ENCODE data around the gene HORMAD1.
"Not testable (repeated sequence)": the region's sequence is repeated elsewhere in the genome, so short reads cannot be mapped to it uniquely, and the experiment has no call there.

The HORMAD1 gene, protein sequence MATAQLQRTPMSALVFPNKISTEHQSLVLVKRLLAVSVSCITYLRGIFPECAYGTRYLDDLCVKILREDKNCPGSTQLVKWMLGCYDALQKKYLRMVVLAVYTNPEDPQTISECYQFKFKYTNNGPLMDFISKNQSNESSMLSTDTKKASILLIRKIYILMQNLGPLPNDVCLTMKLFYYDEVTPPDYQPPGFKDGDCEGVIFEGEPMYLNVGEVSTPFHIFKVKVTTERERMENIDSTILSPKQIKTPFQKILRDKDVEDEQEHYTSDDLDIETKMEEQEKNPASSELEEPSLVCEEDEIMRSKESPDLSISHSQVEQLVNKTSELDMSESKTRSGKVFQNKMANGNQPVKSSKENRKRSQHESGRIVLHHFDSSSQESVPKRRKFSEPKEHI

DNA sequence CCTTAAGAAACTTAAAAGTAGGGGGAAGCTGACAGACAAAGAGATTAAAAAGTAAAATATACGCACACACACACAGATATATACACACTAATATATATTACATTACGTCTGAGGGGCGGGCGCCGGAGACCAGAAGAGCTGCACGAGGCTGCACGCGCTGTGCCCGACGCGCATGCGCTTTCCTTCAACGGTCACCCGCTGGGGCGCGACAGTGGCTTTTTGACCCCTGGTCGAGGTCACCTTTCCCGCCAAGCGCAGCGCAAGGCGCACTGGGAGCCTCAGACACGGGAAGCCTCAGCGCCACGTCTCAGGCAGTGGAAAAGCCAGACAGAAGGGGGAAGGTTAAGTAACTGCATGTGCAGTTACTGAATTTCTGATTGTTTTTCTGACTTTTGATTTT lies at the start of gene HORMAD1:
Gene HORMAD1 (minus strand): TSS at position 193 of the 400 bp plus-strand sequence. CDS start 1,390 bp downstream, outside the sequence.
- DNase-seq (ENCODE audit: low read depth in 2 of 2, low spot score in 1 of 2) = no peak

DNA sequence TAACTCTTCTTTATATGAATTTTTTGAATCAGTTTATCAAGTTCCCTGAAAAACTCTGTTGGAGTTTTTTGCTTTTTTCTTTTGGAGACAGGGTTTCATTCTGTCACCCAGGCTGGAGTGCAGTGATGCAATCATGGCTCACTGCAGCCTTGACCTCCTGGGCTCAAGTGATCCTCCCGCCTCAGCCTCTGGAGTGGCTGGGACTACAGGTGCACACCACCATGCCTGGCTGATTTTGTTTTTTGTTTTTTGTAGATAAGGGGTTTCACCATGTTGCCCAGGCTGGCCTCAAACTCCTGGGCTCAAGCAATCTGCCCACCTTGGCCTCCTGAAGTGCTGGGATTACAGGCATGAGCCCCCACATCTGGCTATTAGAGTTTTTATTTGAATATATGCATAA lies 47.0 kb upstream of the HORMAD1 start:
- not testable (repeated sequence) for DNase-seq (ENCODE audit: low read depth in 2 of 2, low spot score in 1 of 2)

DNA sequence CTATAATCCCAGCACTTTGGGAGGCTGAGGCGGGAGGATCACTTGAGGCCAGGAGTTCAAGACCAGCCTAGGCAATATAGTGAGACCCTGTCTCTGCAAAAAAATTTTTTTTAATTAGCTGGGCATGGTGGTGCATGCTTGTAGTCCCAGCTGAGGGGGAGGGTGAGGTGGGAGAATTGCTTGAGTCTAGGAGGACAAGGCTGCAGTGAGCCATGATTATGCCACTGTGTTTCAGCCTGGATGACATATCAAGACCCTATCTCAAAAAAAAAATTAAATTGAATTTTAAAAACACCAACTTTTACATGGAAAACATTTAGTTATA lies 45.2 kb upstream of the HORMAD1 start:
- DNase-seq (ENCODE audit: low read depth in 2 of 2, low spot score in 1 of 2) = not testable (repeated sequence)

DNA sequence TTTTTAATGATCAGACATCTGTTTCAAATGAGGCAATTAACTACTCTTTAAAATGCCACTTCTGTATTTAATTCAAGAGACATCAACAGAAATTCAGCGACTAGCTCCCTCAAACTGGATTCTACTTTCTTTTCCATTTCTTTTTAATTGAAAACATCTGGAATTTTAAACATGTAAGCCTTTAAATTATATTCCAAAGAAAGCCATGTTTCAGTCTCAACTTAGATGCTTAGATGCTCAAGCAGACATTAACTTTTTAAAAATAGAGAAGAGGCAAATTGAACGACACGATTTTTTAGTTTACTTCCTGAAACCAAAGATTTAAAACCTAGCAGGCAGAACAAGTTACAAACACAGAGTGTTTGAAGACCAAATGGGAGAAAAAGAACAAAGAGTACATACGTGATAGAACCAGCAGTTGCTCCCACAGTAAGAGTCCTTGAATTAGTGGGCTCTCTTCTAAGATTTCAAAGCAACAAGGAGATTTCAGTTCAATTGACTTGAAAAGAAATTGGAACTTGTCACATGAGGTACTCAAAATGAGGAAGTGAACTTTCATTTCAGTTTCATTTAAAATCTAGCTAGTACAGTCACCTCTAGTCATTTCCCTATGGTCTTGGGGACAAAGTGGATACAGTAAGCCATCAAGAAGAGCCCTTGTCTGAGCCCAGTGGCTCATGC lies 44.7 kb upstream of the HORMAD1 start, which contains the start of gene CTSS:
Gene CTSS (minus strand): TSS at position 483 of the 681 bp plus-strand sequence. CDS start 1,015 bp downstream, outside the sequence.
- DNase-seq (ENCODE audit: low read depth in 2 of 2, low spot score in 1 of 2) = no peak

DNA sequence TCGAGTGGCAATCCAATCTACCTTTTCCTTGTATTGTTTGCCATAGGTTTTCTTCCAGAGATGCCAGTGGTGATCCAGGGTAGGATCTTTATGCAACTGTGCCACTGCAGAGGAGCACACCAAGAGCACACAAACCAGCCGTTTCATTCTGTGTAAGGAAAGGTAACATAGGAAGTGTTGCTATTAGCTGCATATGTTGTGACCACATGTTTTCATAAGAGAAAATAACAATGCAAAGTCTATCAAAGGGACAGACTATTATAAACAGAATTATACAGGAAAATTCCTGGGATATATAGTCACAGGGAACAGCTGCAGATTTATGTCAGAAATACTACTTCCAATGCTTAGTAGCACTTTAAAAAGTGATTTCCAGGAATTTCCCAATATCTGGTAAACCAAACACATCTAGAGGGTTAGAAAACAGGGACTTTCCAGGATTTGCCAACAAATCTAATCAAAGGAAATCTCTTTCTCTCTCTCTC lies 44.0 kb upstream of the HORMAD1 start:
- DNase-seq (ENCODE audit: low read depth in 2 of 2, low spot score in 1 of 2) = no peak

DNA sequence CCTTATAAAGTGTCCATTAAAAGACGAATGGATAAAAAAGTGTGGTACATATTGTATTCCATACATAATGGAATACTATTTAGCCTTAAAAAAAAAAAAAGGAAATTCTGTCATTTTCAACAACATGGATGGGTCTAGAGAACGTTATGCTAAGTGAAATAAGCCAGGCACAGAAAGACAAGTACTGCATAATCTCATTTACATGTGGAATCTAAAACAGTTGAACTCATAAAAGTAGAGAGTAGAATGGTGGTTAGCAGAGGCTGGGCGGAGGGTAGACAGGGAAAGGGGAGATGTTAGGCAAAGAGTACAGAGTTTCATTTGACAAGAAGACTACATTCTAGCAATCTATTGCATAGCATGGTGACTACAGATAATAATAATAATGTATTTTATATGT lies 42.3 kb upstream of the HORMAD1 start:
- no peak for DNase-seq (ENCODE audit: low read depth in 2 of 2, low spot score in 1 of 2)

DNA sequence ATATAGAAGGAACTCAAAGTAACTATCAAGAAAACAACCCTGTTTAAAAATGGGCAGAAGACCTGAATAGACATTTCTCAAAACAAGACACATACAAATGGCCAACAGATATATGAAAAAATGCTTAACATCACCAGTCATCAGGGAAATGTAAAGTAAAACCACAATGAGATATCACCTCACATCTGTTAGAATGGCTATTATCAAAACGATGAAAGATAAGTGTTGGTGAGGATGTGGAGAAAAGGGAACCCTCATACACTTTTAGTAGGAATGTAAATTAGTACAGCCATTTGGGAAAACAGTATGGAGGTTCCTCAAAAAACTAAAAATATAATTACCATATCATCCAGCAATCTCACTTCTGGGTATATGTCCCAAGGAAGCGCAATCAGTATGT lies 41.9 kb upstream of the HORMAD1 start:
- no peak for DNase-seq (ENCODE audit: low read depth in 2 of 2, low spot score in 1 of 2)

DNA sequence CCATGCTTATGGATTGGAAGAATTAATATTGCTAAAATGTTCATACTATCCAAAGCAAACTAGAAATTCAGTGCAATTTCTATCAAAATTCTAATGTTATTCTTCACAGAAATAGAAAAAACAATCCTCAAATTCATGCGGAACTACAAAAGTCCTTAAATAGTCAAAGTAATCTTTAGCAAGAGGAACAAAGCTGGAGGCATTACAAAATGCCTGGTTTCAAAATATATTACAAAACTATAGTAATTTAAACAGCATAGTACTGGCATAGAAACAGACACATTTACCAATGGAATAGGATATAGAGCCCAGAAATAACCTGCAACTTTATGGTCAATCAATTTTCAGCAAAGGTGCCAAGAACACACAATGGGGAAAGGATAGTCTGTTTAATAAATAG lies 41.1 kb upstream of the HORMAD1 start:
- DNase-seq (ENCODE audit: low read depth in 2 of 2, low spot score in 1 of 2) = no peak

DNA sequence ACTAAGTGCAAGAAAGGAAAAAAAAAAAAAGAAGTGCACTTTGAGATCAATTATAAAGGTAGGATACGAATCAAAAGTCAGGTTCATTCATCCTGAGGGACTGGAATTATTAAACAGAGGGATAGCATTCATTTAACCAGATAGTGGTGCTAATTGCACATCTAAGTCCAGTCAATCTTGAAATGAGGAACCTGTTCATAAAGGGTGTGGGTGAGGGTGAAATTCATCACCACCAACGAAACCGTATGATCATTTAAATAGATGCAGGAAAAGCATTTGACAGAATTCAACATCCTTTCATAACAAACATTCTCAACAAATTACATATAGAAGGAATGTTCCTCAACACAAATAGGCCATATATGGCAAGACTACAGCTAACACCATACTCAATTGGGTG lies 39.3 kb upstream of the HORMAD1 start:
- DNase-seq (ENCODE audit: low read depth in 2 of 2, low spot score in 1 of 2) = no peak

DNA sequence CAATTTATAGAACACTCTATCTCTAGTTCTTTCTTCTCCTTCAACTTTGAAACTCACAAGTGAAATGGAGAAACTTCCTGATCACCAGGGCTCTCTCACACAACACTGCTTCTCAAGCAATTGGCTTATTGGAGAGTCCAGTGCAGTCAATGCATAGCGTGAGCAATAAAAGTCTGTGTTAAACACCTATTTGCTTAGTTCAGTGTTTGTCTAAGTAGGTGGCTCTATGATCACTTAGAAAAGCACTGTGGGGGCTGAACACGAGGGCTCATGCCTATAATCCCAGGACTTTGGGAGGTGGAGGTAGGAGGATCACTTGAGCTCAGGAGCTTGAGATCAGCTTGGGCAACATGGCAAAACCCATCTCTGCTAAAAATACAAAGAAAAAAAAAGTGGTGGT lies 32.7 kb upstream of the HORMAD1 start:
- DNase-seq (ENCODE audit: low read depth in 2 of 2, low spot score in 1 of 2) = no peak

DNA sequence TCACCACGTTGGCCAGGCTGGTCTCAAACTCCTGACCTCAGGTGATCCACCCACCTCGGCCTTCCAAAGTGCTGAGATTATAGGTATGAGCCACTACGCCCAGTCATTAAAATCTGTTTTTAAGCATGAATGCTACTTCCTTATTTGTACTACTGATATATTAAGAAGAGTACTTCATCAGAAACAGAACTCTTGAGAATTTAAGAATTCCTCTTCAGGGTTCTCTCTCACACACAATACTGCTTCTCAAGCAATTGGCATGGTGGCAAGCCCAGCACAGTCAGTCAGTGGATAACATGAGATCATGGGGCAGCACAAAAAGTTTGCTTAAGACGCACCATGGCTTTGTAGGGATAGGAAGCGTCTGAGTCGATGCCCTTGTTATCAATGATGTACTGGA lies 30.7 kb upstream of the HORMAD1 start:
- DNase-seq (ENCODE audit: low read depth in 2 of 2, low spot score in 1 of 2) = no peak

DNA sequence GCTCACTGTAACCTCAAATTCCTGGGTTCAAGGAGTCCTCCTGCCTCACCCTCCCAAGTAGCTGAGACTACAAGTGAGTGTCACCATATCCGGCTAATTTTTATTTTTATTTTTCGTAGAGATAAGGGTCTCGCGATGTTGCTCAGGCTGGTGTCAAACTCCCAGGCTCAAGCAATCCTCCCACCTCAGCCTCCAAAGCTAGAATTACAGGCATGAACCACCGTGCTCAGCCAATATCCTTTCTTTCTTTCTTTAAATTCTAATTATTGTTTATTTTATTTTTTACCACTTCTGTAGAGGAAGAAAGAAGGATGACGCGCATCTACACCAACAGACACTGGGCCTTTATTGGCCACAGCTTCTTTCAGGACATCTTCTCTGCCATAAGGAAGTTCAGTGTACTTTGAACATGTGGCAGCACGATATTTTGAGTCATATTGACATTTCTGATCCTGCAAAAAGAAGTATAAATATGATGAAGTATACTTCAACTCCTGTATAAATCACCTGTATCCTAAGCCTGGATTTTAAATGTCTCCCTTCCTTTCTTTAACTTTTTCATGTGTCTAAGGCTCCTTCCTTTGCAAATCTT lies 29.1 kb upstream of the HORMAD1 start:
- DNase-seq (ENCODE audit: low read depth in 2 of 2, low spot score in 1 of 2) = no peak

DNA sequence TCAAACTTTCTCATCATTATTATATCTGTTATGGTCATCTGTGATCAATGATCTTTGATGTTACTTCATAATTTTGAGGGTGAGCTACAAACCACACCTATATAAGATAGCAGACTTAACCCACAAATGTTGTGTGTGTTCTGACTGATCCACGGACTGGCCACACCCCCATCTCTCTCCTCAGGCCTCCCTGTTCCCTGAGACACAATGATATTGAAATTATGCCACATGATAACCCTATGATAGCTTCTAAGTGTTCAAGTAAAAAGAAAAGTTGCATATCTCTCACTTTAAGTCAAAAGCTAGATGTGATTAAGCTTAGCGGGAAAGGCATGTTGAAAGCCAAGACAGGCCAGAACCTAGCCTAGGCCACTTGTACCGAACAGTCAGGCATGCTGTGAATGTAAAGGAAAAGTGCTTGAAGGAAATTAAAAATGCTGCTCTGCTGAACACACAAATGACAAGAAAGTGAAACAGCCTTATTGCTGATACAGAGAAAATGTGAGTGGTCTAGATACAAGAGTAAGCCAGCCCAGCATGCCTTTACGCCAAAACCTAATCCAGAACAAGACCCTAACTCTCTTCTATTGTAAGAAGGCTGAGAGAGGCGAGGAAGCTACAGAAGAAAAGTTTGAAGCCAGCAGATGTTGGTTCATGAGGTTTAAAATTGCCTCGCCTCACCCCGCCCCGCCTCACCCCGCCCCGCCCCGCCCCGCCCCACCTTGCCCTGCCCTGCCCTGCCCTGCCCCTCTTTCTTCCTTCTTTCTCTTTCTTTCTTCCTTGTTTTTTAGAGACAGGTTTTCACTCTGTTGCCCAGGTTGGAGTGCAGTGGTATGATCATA lies 28.4 kb upstream of the HORMAD1 start:
- DNase-seq (ENCODE audit: low read depth in 2 of 2, low spot score in 1 of 2) = no peak

DNA sequence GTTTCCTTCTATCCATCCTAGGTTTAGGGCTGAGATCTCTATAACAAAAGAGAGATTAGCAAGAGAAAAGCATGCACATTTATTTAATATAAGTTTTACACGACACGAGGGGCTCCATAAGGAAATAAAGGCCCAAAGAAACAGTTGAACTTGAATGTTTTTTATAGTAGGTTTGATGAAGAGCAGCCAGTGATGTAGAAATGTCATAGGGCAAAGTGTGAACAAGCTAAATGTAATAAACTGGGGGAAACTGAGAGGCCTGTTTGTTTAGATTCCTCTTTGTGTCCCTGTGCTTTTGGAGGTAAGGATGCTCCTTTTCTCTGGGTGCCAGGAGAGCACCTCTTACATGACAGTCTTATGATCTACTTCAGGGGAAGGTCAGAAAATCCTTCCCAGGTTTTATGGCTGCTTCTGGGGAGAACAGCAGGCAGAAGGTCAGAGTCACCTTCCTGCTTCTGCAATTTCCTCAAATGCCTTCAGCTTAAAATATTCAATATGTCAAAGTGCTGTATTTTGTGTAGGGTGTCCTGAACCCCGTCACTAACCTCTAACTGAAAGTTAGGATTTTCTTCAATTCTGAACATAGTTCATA lies 9.5 kb upstream of the HORMAD1 start:
- no peak for DNase-seq (ENCODE audit: low read depth in 2 of 2, low spot score in 1 of 2)

DNA sequence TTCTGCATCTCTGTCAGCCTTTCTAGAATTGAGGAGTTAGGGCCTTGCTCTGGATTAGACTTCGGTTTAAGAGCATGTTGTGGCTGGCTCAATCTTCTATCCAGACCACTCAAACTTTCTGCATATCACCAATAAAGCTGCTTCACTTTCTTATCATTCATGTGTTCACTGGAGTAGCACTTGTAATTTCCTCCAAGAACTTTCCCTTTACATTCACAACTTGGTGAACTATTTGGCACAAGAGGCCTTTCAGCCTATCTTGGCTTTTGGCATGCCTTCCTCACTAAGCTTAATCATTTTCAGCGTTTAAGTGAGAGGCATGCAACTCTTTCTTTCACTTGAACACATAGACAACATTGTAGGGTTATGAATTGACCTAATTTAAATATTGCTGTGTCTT lies 3.6 kb upstream of the HORMAD1 start:
- no peak for DNase-seq (ENCODE audit: low read depth in 2 of 2, low spot score in 1 of 2)

DNA sequence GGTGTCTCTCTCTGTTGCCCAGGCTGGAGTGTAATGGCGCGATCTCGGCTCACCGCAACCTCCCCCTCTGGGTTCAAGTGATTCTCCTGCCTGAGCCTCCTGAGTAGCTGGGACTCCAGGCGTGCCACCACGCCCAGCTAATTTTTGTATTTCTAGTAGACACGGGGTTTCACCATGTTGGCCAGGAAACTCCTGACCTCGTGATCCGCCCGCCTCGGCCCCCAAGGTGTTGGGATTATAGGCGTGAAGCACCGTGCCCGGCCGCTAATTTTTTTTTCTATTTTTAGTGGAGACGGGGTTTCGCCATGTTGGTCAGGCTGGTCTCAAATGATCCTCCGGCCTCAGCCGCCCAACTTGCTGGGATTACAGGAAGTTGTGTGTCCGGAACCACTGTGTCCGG lies 597 bp downstream of the HORMAD1 start:
- DNase-seq (ENCODE audit: low read depth in 2 of 2, low spot score in 1 of 2) = no peak

DNA sequence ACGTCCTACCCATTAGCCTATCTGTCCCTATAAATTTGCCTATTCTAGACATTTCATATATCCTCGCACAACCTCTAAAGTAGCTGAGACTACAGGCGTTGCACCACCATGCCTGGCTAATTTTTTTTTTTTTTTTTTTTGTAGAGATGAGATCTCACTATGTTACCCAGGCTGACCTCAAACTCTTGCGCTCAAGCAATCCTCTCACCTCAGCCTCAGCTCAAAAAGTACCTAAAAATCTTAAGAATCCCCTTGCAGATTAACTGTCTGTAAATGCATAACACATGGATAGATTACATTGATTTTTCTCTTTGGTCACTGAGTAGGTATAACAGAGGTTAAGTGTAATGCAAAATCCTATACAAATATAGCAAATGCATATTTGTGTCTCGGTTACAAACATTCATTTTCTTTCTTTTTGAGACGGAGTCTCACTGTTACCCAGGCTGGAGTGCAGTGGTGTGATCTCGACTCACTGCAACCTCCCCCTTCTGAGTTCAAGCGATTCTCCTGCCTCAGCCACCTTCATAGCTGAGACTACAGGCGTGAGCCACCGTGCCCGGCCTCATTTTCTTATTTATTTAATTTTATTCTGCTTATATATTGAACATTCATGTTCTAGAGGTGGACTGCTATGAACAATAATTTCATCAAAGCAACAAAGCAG lies 2.3 kb downstream of the HORMAD1 start:
- no peak for DNase-seq (ENCODE audit: low read depth in 2 of 2, low spot score in 1 of 2)

DNA sequence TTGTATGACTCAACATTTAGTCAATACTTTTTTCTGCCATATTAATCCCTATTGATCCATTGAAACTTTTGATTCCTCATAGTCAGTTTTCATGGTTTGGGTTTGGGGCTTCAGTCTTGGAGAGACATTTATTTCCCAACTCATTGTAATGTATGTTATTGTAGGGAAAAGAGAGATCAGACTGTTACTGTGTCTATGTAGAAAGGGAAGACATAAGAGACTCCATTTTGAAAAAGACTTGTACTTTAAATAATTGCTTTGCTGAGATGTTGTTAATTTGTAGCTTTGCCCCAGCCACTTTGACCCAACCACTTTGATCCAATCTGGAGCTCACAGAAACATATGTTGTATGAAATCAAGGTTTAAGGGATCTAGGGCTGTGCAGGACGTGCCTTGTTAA lies 11.7 kb downstream of the HORMAD1 start:
- DNase-seq (ENCODE audit: low read depth in 2 of 2, low spot score in 1 of 2) = not testable (repeated sequence)

DNA sequence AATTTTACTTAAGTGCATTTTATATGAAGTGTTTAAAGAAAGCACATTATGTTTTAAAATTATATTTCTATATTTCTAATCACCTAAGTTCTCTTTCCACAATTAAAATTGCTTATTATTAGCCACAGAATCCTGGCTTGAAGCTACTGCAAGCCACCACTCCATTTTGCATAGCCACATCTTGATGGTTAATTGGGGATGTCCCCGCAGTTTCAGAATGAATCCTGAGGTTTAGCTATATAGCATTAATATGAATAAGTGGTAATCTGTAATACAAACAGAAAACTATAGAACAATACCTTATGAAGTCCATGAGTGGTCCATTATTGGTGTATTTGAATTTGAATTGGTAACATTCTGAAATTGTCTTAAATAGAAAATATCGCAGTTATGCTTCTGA lies 12.1 kb downstream of the HORMAD1 start:
- no peak for DNase-seq (ENCODE audit: low read depth in 2 of 2, low spot score in 1 of 2)

DNA sequence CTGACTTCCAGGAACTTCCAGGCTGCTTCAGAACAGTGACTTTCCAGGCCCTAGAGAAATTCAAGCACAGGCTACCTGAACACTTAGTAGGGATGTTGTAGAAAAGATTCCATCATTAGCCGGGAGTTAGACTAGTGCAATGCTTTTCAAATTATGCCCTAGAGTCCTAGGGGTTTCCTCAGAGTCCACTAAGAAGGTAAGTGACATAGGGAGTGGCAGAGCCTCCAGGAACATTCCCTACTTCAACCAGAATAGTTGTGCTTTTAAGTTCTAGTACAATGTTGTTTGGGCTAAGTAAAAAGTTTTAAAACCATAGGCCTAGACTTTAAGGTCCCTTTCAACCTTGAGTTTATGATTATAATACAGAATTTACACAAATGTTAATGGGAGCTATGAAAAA lies 14.6 kb downstream of the HORMAD1 start:
- no peak for DNase-seq (ENCODE audit: low read depth in 2 of 2, low spot score in 1 of 2)

Measured in stimulated activated CD8-positive, alpha-beta memory T cell treated with anti-CD3 and anti-CD28 coated beads, Interleukin-4, amount 100 ng/mL, for 1 hour (primary cell).